ENCODE results near the gene TSTD1.

- TF ChIP-seq CTCF (IDR thresholded peaks at IDR 0.05) (no peak), POLR2A (IDR thresholded peaks at IDR 0.05) (no peak)
Observed at GRCh38 chr1:161069241-161069640, 30.5 kb upstream of the TSTD1 start.

Measured in body of pancreas (tissue), 4 donors.